Inferior parietal cortex (tissue), 1 donor: ENCODE results near the gene MSN.

Experiments used
- DNase-seq: peaks from one replicate; pipeline ENCODE4 v3.0.0-alpha.2; 2016; ENCODE audit errors: extremely low spot score

MSN gene

GRCh38 chrX:65673857-65674203 lies 6.4 kb downstream of the MSN start:
- no peak for DNase-seq

GRCh38 chrX:65674204-65674893 lies 6.9 kb downstream of the MSN start:
- no peak for DNase-seq

GRCh38 chrX:65677954-65678469 lies 10.6 kb downstream of the MSN start:
- DNase-seq = no peak

- no peak for DNase-seq
Measured at GRCh38 chrX:65679071-65679540, 11.7 kb downstream of the MSN start.

- no peak for DNase-seq
Measured at GRCh38 chrX:65681810-65682209, 14.4 kb downstream of the MSN start.

- no peak for DNase-seq
Measured at GRCh38 chrX:65685112-65685511, 17.7 kb downstream of the MSN start.

GRCh38 chrX:65686236-65686635 lies 18.8 kb downstream of the MSN start:
- no peak for DNase-seq

GRCh38 chrX:65687367-65687766 lies 19.9 kb downstream of the MSN start:
- DNase-seq = no peak

- no peak for DNase-seq
Measured at GRCh38 chrX:65688403-65688871, 21.0 kb downstream of the MSN start.

- no peak for DNase-seq
Measured at GRCh38 chrX:65689377-65689776, 21.9 kb downstream of the MSN start.

- no peak for DNase-seq
Measured at GRCh38 chrX:65690057-65690855, 22.8 kb downstream of the MSN start.

- no peak for DNase-seq
Measured at GRCh38 chrX:65695849-65696449, 28.5 kb downstream of the MSN start.

- DNase-seq = no peak
Measured at GRCh38 chrX:65696613-65697012, 29.2 kb downstream of the MSN start.

GRCh38 chrX:65697211-65697641 lies 29.8 kb downstream of the MSN start:
- no peak for DNase-seq

- DNase-seq = no peak
Measured at GRCh38 chrX:65697915-65698796, 30.7 kb downstream of the MSN start.

GRCh38 chrX:65702956-65703355 lies 35.5 kb downstream of the MSN start:
- no peak for DNase-seq

GRCh38 chrX:65705439-65705838 lies 38.0 kb downstream of the MSN start:
- DNase-seq = no peak

- DNase-seq = no peak
Measured at GRCh38 chrX:65706041-65706828, 38.8 kb downstream of the MSN start.

GRCh38 chrX:65707151-65707550 lies 39.7 kb downstream of the MSN start:
- DNase-seq = no peak

GRCh38 chrX:65712005-65712806 lies 44.8 kb downstream of the MSN start:
- DNase-seq = no peak
